Stimulated activated CD4-positive, alpha-beta T cell treated with anti-CD3 and anti-CD28 coated beads, TNF-alpha, amount 100 ng/mL, for 4 hours (primary cell): ENCODE data around the gene LRPPRC.
"Not testable (repeated sequence)": the region's sequence is repeated elsewhere in the genome, so short reads cannot be mapped to it uniquely, and the experiment has no call there.

ENCODE experiments used
- DNase-seq, 3 experiments: peaks; one replicate each; pipeline ENCODE4 v3.0.0-alpha.2; 2020; ENCODE audit warnings: low read depth in 3 of 3

Gene LRPPRC

DNA sequence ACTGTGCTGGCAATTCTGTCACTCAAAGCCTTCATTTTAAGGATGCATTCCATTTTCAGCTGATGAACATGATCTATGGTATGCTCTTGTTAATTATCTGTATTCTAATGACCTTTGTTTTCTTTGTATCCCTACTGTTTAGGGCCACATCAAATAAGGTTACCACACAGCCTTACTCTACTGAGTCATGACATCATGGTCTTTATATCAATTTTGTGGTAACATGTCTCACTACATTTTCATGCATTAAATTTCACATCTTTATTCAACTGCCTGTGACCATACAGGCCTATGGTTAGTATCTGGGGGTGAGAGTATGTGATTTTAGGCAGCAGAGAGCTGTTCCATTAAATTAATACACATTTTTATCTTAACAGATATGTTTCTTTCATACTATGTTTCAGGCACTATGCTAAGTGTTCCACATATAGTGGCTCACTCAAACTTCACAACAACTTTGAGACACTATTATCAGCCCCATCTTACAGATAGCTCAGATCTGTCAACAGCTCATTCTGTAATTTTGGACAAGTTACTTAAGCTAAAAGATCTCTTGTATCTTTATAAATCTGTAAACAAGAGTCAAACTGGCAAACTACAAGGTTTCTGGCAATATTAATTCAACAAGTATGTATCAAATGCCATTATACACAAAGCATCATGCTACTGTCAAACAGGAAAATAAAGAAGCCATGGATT is 18.0 kb downstream of the LRPPRC start:
- DNase-seq, result no peak

GRCh38 chr2:43960921-43961320 is 34.9 kb downstream of the LRPPRC start:
- DNase-seq, result no peak

GRCh38 chr2:43958397-43959275 is 37.2 kb downstream of the LRPPRC start:
- no peak for DNase-seq

DNA sequence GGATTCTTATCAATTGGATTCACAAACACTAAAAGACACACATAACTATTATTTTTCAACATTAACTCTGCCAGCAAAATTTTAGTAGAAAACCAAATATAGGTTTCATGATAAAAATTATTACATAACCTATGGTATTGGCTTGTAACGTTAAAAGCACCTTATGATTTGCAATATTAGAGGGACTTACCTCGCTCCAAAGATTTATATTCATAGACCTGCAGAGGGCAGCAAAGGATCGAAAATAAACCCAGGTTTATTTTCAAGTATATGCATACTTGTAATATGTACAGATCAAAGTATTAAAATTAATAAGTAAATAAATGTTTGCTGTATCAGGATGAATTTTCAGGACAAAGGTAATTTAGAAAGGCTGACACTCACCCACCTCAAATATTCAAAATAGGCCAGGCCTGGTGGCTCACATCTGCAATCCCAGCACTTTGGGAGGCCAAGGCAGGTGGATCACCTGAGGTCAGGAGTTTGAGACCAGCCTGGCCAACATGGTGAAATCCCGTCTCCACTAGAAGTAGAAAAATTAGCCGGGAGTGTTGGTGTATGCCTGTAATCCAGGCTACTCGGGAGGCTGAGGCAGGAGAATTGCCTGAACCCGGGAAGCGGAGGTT is 45.3 kb downstream of the LRPPRC start:
- DNase-seq, result no peak

DNA sequence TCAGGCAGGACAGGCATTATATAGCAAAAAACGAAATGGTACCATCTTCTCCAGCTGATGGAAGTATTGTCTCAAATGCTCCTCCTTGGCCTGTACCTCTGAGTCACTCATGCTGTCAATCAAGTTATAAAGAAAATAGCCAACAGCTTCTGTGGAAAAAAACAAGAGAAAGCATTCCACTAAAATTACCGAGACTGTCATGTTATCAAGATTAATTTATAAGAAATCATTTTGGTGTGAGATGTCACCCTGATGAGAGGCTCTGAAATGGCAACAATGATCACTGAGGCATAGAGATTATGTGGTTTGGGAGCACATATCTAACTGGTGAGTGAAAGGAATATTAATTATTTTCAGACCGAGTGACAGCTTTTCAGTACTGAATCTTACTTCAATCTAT is 47.4 kb downstream of the LRPPRC start:
- DNase-seq, result no peak

- DNase-seq, result no peak
These were observed 49.1 kb downstream of the LRPPRC start for GRCh38 chr2:43946685-43947084.

- no peak for DNase-seq
These were observed 50.4 kb downstream of the LRPPRC start for GRCh38 chr2:43945439-43945838.

GRCh38 chr2:43944915-43945314 is 50.9 kb downstream of the LRPPRC start:
- no peak for DNase-seq

DNA sequence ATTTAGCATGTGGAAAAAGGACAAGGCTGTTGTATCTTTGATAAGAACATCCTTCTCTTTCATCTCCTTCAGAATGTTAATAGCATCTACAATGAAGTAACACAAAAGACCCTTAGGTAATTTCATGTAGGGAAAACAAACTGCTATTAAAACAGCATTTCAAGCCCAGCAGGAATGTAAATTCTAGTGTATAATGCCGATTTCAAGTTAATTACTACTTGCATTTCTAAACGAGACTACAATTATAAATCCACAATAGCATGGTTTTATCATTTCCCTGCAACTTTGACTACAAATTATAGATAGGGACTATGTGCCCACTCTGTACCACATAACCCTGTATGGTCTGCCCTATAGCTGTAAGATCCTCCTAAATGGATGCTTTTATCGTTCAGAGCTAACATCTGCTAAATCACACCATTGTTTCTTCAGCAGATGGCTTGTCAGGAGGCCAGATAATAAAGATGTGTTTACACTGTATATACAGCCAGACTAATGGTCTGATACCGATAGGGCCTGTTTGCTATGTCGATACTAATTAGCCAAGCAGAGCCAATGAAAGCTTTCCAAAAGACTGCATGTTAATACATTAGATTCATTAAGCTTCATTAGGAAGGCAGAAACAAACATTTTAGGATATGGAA is 51.9 kb downstream of the LRPPRC start:
- DNase-seq, result no peak

- DNase-seq, result no peak
These were observed 52.5 kb downstream of the LRPPRC start for GRCh38 chr2:43943323-43943722.

GRCh38 chr2:43942881-43943280 is 52.9 kb downstream of the LRPPRC start:
- no peak for DNase-seq

GRCh38 chr2:43941966-43942365 is 53.8 kb downstream of the LRPPRC start:
- DNase-seq, result no peak

GRCh38 chr2:43941359-43941758 is 54.4 kb downstream of the LRPPRC start:
- no peak for DNase-seq

DNA sequence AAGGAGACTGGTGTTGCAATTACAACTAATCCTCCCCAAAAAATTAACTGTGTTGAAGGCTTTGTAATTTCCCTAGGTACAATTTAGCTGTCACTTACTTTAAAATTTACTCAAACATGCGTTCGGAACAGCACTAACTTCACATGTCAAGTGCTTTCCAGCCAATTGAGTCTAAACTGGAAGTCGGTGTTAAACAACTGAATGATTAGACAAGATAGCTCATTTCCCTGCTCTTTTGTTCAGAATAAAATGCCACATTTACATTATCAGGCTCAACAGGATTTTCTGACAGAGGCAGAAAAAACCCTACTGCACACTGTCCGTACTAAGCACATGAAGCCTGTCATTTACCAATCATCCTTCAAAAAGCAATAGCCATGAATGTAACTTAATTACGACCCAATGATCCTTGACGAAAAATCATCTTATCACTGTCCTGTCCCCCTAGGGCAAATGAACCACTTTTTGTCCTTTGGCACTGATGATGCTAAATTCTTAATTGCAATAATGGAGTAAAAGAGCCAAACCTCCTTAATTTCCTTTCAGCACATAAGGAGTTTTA is 56.0 kb downstream of the LRPPRC start:
- DNase-seq, result no peak

- no peak for DNase-seq
These were observed 58.4 kb downstream of the LRPPRC start for GRCh38 chr2:43937269-43937820.

GRCh38 chr2:43934567-43934966 is 61.2 kb downstream of the LRPPRC start:
- no peak for DNase-seq

- no peak for DNase-seq
These were observed 64.5 kb downstream of the LRPPRC start for GRCh38 chr2:43931293-43931692.

DNA sequence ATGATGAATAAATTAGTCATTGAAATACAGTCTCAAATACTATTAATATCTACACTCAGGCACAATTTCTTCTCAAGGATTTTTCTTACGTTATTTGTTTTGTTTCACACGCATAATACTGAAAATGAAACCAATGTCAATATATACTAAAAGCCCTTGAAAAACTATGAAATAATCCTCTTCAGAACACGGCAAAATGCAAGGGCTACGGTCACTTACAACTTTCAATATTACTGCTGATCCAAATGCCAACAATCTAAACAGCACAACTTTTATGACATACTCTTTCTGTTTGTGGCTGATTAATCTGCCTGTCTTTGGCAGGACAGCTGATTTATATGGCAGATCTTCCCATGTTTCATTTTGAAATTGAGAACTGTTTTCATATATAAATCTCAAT is 68.3 kb downstream of the LRPPRC start:
- no peak for DNase-seq

GRCh38 chr2:43925431-43925830 is 70.4 kb downstream of the LRPPRC start:
- no peak for DNase-seq

DNA sequence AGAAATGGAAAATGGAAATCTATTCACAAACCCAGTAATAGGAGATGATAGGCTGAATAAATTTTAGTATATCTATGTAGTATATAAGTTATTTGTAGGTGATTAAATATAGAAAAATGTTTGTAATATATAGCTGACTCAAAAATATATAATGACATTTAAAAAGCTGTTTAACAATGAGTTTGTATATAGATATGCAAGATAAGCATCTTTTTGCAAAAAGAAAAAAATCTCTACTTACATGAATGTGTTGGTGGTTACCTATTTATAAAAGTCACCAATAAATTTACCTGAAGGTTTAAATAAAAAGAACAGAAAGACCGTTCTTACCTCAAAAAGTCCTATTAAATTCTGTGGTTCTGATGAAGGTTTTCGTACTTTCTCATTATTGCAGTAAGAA is 71.3 kb downstream of the LRPPRC start:
- no peak for DNase-seq

GRCh38 chr2:43911136-43911790 is 84.5 kb downstream of the LRPPRC start:
- not testable (repeated sequence) for DNase-seq
